HG03064 (cell line): ENCODE results near the gene OPRL1.

Experiments used
- ATAC-seq: cut with Tn5 transposase; IDR thresholded peaks from one replicate; pipeline ENCODE4 v1.9.1; 2021; ENCODE audit warnings: low read depth; ENCODE audit not compliant: unreplicated experiment

OPRL1 gene

DNA sequence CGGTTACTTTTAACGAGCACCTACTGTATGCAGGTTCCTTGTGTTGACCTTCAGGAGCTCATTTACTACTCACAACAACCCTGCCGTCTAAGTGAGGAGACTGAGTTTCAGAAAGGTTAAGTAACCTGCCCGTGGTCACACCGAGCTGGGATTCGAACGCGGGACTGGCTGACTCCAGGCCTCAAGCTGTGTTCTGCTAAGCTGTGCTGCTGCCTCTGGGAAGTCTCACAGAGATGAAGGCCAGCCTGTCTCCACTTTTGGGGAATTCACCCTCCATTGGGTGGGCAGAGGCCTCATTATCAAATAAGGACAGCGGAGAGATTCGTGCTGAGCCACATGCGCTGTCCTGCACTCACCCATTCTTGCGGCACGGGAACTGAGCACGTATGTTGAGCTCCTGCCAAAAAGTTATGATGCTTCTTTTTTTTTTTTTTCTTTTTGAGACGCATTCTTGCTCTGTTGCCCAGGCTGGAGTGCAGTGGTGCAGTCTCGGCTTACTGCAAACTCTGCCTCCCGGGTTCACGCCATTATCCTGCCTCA is 58.5 kb downstream of the OPRL1 start:
- ATAC-seq: no peak

DNA sequence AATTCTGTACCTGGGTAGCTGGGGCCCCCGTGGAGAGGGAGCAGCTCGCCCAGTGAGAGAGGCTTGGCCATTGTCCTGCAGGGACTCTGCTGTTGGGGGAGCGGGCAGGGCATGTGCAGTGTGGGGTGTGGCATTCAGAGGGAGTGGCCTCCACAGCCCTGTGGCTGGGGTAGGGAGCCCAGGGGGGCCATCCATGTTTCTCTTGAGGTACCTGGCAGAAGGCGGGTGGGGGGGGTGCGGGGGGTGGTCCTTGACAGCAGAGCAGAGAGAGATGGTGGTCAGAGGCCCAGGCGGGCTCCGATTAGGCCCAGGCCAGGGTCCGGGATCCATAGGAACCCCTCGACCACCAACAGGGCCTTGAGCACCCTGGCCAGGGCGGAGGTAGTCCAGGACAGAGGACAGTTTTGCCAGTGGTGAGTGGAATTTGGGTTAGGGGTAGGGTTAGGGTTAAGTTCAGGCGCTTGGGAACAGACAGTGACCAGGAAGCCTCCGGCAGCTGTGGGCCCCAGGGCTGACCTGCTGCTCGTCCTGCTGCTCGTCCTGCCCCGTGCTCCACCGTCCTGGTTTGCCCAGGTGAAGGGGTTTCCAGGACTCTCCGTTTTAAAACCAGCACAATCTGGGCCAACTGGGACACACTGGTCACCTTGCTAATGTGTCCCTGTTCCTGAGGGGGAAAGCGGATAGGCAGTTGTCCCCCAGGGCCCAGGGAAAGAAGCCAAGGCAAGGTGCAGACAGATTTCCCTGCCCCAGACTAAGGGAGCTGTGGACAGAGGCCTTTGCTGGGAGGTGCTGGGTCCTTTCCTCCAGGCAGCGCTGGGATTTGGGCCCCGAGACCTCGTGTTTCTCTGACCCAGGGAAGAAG is 59.5 kb downstream of the OPRL1 start:
- ATAC-seq: no peak

DNA sequence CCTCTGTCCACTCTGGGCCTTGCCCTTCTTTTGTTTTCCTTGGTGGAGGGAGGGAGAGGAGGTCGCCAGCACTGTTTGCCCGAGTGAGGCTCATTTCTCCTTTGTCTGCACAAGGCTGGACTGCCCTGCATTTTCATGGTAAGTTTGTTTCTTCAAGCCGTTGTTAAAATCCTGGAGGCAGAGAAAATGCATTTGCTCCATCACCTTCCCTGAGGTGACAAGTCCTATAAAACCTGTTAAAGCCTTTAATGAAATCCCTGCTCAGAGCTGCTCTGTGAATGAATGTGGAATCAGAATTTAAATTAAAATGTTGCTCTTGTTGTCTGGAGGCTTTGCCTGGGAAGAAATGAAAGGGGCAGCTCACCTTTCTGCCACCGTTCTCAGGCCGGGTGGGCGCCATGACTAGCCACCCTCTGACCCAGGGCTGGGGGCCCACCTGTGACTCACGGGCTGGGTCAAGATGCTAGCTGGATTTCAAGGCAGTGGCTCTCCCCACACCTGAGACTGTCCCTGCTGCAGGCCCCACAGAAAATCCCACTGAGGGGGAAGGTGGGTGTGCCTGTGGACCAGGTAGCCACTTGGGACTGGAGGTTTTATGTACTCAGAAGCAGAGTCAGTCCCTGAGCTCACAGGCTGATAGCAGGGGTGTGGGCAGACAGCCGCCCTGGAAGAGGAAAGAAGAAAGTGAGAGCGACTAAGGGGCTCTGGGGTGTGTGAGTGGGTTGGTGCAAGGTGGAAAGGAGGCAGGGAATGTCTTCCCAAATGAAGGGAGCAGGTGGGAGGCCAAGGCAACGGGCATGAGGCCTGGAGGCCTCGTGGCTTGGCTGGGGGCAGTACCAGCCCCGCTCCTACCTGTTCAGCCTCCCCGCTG is 60.4 kb downstream of the OPRL1 start:
- ATAC-seq: no peak

DNA sequence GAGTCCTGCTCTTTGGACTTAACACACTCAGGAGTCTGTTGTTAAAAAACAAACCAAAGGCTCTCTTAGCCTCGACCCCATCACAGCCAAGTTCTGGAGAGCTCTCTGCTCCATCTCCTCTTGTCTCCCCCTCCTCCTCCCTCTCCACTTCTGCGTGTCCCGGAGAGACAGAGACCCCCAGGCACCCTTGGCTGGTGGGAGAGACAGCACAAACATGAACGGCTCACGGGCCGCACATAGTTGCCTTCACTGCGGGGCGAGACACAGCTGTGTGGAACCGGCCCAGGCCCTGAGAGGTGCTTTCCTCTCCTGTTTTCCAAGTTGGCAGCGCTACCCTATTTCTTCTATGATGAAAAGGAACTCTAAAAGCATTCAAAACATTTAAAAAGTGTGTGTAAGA is 61.1 kb downstream of the OPRL1 start:
- ATAC-seq: no peak

DNA sequence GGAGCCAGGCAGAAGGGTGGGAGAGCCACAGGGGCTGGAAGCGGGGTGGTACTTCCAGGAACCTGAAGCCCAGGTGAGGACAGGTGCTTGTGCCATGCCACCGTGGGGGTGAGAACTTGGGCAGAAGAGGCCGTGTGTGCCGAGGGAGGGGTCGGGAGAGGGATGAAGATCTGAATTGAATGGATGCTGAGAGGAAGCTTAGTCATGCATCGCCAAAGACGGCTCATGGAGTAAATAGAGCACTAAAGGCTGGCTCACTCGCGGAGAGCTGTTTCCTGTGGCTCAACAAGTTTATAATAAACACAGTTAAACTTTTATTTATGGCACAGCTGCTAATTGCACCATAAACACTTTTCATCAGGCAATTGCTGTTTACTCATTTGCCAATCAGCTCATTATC is 62.7 kb downstream of the OPRL1 start:
- no peak for ATAC-seq

DNA sequence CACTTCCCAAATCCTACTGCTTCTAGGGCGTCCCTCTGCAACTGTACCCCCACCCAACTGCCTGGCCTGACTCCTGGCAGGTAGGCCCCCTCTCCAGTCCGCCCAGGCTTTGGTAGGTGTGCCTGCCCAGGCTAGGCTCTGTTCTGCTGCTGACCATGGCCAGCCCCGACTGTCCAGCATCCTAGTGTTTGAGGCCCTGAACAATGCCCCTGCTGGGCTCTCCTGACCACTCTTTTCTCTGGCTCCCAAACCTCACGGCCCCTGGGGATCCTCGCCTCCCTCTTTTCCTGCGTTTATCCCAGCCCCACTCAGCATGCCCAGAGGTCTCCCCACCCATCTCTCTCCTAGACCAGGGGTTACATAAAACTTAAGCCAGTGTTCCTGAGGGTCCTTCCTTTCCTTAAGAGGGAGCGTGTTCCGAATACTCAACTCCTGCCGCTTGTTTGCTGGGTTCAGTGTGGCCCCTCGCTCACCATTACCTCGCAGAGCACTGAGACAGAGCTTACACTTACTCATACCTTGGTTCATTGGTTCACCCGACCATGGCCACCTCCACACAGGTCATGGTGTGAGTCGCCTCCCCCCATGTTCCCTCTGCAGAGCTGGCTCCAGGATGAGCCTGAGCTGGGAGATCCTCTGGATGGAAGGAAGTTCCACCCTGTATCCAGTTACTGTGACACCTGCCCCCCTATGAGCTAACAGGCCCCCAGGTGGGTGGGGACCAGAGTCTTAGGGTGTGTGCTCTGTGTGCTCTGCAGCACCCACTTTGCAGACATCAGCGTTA is 63.3 kb downstream of the OPRL1 start:
- no peak for ATAC-seq

DNA sequence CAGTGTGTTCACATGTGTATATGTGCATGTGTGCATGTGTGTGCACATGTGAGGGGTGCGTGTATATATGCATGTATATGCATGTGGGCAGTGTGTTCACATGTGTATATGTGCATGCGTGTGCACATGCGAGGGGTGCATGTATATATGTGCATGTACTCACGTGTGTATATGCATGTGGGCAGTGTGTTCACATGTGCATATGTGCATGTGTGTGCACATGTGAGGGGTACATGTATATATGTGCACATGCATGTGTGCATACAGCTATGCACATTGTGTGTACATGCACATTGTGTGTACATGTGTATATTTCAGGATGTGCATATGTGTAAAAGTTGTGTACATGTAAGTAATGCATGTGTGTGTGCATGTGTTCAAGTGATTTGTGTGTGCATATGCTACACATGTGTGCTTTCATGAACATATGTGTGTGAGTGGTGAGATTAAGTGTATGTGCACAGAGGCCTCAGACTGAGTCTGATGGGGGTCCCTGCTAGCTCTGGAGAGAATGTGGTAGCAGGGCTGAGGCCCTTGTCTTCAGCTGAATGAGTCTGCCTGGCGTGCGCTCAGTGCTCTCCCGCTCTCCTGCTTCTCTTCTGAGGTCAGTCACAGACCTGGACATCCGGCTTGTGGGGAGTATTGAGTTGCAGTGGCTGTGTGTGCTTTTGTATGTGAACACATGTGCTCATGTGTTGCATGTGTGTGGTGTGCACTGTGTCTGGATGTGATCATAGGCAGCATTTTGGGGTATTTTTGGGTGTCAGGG is 64.4 kb downstream of the OPRL1 start:
- ATAC-seq: no peak

DNA sequence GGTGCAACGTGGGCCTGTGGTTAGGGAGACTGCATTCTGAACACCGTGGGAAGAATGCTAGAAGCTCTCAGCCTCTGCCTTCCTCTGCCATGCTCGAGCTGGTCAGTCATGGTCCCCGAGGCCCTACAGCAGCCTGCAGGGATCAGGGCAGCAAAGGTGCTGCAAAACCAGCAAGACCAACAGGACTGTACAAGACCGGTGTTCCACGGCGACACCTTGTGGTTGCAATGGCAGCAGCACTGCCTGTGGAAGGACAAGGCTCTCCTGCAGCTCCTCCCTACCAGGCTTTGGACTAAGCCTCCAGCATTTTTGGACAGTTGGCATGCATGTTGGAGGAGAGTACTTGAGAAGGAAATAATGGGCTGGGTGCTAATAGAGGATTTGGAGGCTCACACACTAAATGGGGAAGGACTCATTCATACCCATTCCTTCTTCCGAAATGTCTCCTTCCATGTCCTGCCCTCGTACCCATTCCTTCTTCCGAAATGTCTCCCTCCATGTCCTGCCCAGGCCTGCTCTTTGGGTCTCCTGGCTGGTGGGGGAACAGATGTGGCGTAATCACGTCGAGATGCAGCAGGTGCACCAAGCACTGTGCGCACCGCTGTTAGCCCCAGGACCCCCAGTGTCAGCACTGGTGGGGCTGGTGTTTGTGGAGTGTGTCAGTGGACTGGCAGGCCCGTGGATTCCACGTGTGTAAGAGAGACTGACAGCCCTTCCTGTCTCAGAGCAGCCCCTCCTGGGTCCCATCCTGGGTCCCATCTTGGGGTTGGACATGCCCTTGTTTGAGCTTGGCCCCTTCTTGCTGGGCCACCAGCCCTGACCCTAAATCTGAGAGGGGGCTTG is 65.8 kb downstream of the OPRL1 start:
- no peak for ATAC-seq

DNA sequence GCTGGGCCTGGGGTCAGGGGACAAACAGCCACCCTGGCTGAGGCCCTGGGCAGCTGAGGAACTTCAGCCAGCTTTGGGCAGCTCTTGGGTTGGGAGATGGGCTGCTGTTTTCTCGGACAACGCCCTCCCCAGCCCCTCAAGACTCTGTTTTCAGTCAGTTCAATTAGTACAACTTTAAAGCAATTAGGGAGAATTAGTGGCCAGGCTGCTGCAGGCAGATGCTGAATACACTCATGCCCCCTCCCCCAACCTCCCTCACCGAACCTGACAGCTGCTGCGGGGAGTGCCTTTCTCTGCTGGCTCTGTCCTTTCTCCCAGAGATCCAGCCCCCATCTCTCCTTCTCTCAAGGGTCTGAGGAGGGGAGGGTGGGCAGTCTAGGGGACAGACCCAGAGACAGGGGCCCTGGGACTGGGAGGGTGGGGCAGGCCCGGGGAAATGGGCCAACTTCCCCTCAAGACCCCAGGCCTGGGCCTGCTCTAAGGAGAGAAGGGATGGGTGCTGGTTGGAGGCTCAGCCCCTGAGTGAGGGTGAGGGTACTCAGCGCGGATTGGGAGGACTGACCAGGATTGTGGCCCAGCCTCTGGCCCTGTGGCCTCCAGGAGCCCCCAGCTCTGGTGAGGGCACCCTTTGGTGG is 66.5 kb downstream of the OPRL1 start:
- no peak for ATAC-seq

DNA sequence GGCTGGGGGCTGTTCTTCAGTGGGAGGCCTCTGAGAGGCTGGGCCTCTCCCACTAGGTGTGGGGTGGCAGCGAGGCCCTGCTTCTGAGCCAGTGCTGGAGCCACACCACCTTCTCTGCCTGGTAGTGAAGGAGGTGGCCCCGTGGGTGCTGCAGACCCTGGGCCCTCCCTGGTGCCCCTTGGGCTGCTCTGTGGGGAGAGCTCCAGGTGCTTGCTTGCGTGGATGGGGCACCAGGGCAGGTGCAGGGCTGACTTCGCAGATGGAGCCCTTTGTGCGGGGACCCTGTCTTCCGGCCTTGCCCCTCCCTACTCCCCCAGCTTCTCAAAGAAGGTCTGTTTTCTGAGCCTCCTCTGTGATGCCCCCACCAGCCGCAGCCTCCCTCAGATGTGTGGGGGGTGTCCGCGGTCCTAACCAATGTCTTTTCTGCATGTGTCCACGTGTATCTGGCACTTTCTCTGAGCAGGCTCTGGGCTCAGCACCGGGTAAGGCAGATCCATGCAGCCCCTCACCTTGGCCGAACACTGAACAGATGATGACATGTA is 67.1 kb downstream of the OPRL1 start:
- ATAC-seq: no peak

DNA sequence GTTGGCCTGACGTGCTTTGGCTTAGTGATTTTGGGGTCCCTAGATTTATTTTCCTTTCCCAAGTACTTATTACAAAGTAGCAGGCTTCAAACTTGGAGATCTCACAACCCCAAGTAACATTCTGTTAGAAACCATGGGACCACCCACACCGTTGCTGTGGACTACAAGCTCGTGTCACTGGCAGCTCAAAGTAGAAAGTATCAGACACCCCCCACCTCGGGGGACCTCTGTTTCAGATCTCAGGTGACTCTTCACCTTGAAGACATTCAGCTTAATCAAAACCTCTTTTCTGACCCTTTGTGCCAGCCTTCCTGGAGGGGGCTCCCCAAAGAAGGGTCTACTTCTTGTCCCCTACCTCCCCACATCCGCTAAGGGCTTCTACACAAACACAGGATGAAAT is 68.7 kb downstream of the OPRL1 start:
- no peak for ATAC-seq

DNA sequence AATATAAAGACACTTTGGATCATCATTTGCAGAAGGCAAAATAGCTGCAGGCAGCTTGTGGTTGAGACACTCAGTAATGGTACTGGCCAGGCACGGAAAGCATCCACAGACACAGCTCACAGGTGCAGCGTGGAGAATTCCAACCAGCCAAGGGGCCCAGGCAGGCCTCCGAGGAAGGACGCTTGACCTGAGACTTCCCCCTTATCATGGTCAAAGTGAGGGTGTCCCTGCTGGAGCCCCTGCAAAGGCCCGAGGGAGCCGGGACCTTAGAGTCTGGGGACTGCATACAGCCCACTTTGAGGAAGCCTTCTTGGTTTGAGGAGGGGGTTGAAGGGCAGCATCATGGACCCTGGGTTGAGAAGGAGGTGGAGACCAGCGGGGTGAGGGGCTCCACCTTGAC is 69.3 kb downstream of the OPRL1 start:
- no peak for ATAC-seq

DNA sequence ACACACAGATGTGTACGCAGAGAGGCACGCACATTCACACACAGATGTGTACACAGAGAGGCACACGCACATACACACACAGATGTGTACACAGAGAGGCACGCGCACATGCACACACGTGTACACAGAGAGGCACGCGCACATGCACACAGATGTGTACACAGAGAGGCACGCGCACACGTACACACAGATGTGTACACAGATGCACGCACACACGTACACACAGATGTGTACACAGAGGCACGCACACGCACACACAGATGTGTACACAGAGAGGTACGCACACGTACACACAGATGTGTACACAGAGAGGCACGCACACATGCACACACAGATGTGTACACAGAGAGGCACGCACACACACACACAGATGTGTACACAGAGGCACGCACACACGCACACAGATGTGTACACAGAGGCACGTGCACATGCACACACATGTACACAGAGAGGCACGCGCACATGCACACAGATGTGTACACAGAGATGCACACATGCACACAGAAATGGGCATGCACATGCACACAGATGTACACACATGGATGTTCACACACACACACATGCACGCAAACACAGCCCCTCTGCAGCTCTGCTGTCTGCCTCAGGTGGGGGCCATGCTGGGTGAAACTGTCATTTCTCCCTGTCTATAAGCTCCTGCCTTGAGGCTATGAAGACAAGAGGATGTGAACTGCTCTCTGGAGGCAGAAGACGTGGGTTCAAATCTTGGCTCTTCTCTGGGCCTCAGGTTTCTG is 70.1 kb downstream of the OPRL1 start:
- ATAC-seq: no peak
